GM23338 (cell line): ENCODE measurements around the gene BHLHE23. TPM values are rescaled to one million over a fixed set of nuclear protein-coding genes. Genes with fewer than 3 reads are reported as not detected.

Source experiments
- ATAC-seq: fragments of 200-7000 bp; cut with Tn5 transposase; 3 replicates; pipeline ENCODE4 v1.9.1; 2020
- DNase-seq: peaks from one replicate; pipeline ENCODE4 v3.0.0-alpha.2; 2015; ENCODE audit warnings: low spot score
- H2AFZ ChIP-seq: fragments of 200-600 bp; sonication (generic); 2 replicates; pipeline ENCODE4 v1.8.0; 2016; ENCODE audit warnings: antibody characterized with exemption, mild to moderate bottlenecking, moderate library complexity
- H3F3A ChIP-seq: fragments of 200-600 bp; sonication (generic); replicated peaks from 2 replicates; pipeline ENCODE4 v1.8.0; 2017; ENCODE audit warnings: antibody characterized with exemption, mixed run types, low read depth
- H3K27ac ChIP-seq: fragments of 200-600 bp; sonication (generic); 2 replicates; pipeline ENCODE4 v1.6.1; 2016; ENCODE audit warnings: low read depth
- H3K27me3 ChIP-seq: fragments of 200-600 bp; sonication (generic); 2 replicates; pipeline ENCODE4 v1.8.0; 2016; ENCODE audit warnings: mild to moderate bottlenecking, mixed run types, moderate library complexity; ENCODE audit not compliant: insufficient read depth
- H3K36me3 ChIP-seq: fragments of 200-600 bp; sonication (generic); 2 replicates; pipeline ENCODE4 v1.8.0; 2016; ENCODE audit warnings: mild to moderate bottlenecking; ENCODE audit not compliant: insufficient read depth
- H3K4me1 ChIP-seq: fragments of 200-600 bp; sonication (generic); 2 replicates; pipeline ENCODE4 v1.8.0; 2016; ENCODE audit warnings: mild to moderate bottlenecking, moderate library complexity; ENCODE audit not compliant: insufficient read depth
- H3K4me2 ChIP-seq: fragments of 200-600 bp; sonication (generic); 2 replicates; pipeline ENCODE4 v1.7.1; 2017; ENCODE audit warnings: mixed run types
- H3K4me3 ChIP-seq: fragments of 200-600 bp; sonication (generic); 2 replicates; pipeline ENCODE4 v1.6.1; 2016; ENCODE audit warnings: mixed run types
- H3K79me2 ChIP-seq: fragments of 200-600 bp; sonication (generic); replicated peaks from 2 replicates; pipeline ENCODE4 v1.8.0; 2017; ENCODE audit warnings: mild to moderate bottlenecking; ENCODE audit not compliant: insufficient read depth
- H3K9me2 ChIP-seq: fragments of 200-600 bp; sonication (generic); 2 replicates; pipeline ENCODE4 v1.8.0; 2017; ENCODE audit not compliant: insufficient read depth
- H4K20me1 ChIP-seq: fragments of 200-600 bp; sonication (generic); replicated peaks from 2 replicates; pipeline ENCODE4 v1.8.0; 2017; ENCODE audit warnings: mild to moderate bottlenecking; ENCODE audit not compliant: insufficient read depth
- H3K27ac Mint-ChIP-seq: 2 replicates; pipeline ENCODE4 v1.8.0; 2020; ENCODE audit warnings: inconsistent platforms, mild to moderate bottlenecking, moderate library complexity, mixed read lengths
- H3K27me3 Mint-ChIP-seq: 3 replicates; pipeline ENCODE4 v1.8.0; 2022; ENCODE audit warnings: low read depth, mild to moderate bottlenecking, moderate library complexity, mixed read lengths, inconsistent platforms; ENCODE audit not compliant: insufficient read depth, poor library complexity
- H3K36me3 Mint-ChIP-seq: 3 replicates; pipeline ENCODE4 v1.8.0; 2021; ENCODE audit warnings: low read depth, mild to moderate bottlenecking, inconsistent platforms, moderate library complexity, mixed read lengths
- H3K4me1 Mint-ChIP-seq: 3 replicates; pipeline ENCODE4 v1.8.0; 2020; ENCODE audit warnings: mild to moderate bottlenecking, inconsistent platforms, mixed read lengths
- H3K4me3 Mint-ChIP-seq: 3 replicates; pipeline ENCODE4 v1.8.0; 2021; ENCODE audit warnings: moderate library complexity, mild to moderate bottlenecking, inconsistent platforms, mixed read lengths
- H3K9me3 Mint-ChIP-seq: 3 replicates; pipeline ENCODE4 v1.8.0; 2020; ENCODE audit warnings: moderate library complexity, mild to moderate bottlenecking, inconsistent platforms, mixed read lengths
- CREB1 ChIP-seq: fragments of 250-450 bp; sonication (Bioruptor Pico); IDR thresholded peaks from 2 replicates; pipeline ENCODE4 v1.5.0; 2020; ENCODE audit warnings: low read depth, mild to moderate bottlenecking, moderate library complexity
- CTCF ChIP-seq, 2 experiments: fragments of 200-600 bp in 1 of 2; sonication (generic) in 1 of 2; conservative IDR thresholded peaks; 2 replicates each; pipeline versions ENCODE4 v1.5.1 to v1.6.1; 2016 to 2017; ENCODE audit warnings: antibody characterized with exemption in 2 of 2, low read depth in 2 of 2, mild to moderate bottlenecking in 2 of 2, moderate library complexity in 1 of 2
- ETS1 ChIP-seq: IDR thresholded peaks from 2 replicates; pipeline ENCODE4 v1.6.1; 2016; ENCODE audit warnings: antibody characterized with exemption
- EZH2 ChIP-seq: fragments of 200-600 bp; sonication (generic); IDR thresholded peaks from one replicate; pipeline ENCODE4 v1.8.0; 2017; ENCODE audit warnings: antibody characterized with exemption, mild to moderate bottlenecking, low read depth; ENCODE audit not compliant: unreplicated experiment
- EZH2phosphoT487 ChIP-seq: fragments of 200-600 bp; sonication (generic); IDR thresholded peaks from one replicate; pipeline ENCODE4 v1.8.1; 2018; ENCODE audit warnings: antibody characterized with exemption; ENCODE audit not compliant: unreplicated experiment
- JUNB ChIP-seq: IDR thresholded peaks from one replicate; pipeline ENCODE4 v1.6.1; 2016; ENCODE audit warnings: antibody characterized with exemption; ENCODE audit not compliant: unreplicated experiment
- NANOG ChIP-seq: IDR thresholded peaks from 2 replicates; pipeline ENCODE4 v1.6.1; 2016; ENCODE audit warnings: antibody characterized with exemption, borderline replicate concordance
- POLR2AphosphoS5 ChIP-seq: IDR thresholded peaks from 2 replicates; pipeline ENCODE4 v1.6.1; 2016; ENCODE audit warnings: antibody characterized with exemption, low read depth
- REST ChIP-seq: IDR thresholded peaks from one replicate; pipeline ENCODE4 v1.6.1; 2018; ENCODE audit warnings: antibody characterized with exemption; ENCODE audit not compliant: unreplicated experiment
- STAT1 ChIP-seq: IDR thresholded peaks from one replicate; pipeline ENCODE4 v1.6.1; 2016; ENCODE audit warnings: antibody characterized with exemption; ENCODE audit not compliant: unreplicated experiment
- ZNF114 ChIP-seq: fragments of 250-450 bp; sonication (Bioruptor Pico); IDR thresholded peaks from 2 replicates; pipeline ENCODE4 v1.5.0; 2020; ENCODE audit warnings: mild to moderate bottlenecking, moderate library complexity
- ZNF331 ChIP-seq: fragments of 250-450 bp; sonication (Bioruptor Pico); IDR thresholded peaks from 2 replicates; pipeline ENCODE4 v1.5.0; 2020; ENCODE audit warnings: low read depth, mild to moderate bottlenecking, moderate library complexity
- ZNF462 ChIP-seq: fragments of 250-450 bp; sonication (Bioruptor Pico); IDR thresholded peaks from 2 replicates; pipeline ENCODE4 v1.5.0; 2020; ENCODE audit warnings: mild to moderate bottlenecking, moderate library complexity
- polyA plus RNA-seq: library from polyadenylated mRNA; unstranded; fragments of >200 nt; fragmentation: Nextera tagmentation; extraction: Ambion mirVana; gene quantifications from 2 replicates; pipeline ENCODE4 v1.2.1, GENCODE V29; 2016
- total RNA-seq: library from RNA; depleted of rRNA; stranded (reverse); fragments of >200 nt; shearing (Covaris generic); gene quantifications from 2 replicates; pipeline ENCODE4 v1.2.3, GENCODE V29; 2014

The BHLHE23 gene
- total and polyA plus RNA-seq, 2 experiments from 2014 or later = 0.52 to 5.0 TPM

GRCh38 chr20:63054681-63055240 lies 48.0 kb upstream of the BHLHE23 start:
- Histone ChIP-seq H3K4me2 (no peak overlapping the region), H3K27ac (no peak overlapping the region)
- no peak for DNase-seq

More at GRCh38 chr20:63054681-63055240, 48.0 kb upstream of the BHLHE23 start:
- H3K36me3 ChIP-seq = no peaks in the 10 kb centered on the region
- Mint-ChIP-seq H3K27ac (no peak overlapping the region), H3K27me3 (peaks cover 6% of the 10 kb centered on the region), H3K4me3 (no peak overlapping the region), H3K9me3 (no peaks in the 10 kb centered on the region; the same call in 2 of the 3 replicates), H3K4me1 (peaks cover 9% of the 10 kb centered on the region), H3K36me3 (no peaks in the 10 kb centered on the region; the same call in 2 of the 3 replicates)
- peaks cover 17% of the 10 kb centered on the region for H3F3A ChIP-seq
- no peak overlapping the region for H2AFZ ChIP-seq
- H3K9me2 ChIP-seq = no peaks in the 10 kb centered on the region
- H4K20me1 ChIP-seq = no peaks in the 10 kb centered on the region
- ATAC-seq = no peak
- TF ChIP-seq NANOG = no peak
- TF ChIP-seq ZNF114 (CRISPR knock-in tag) = no peak
- TF ChIP-seq JUNB = no peak
- no peak for TF ChIP-seq STAT1
- TF ChIP-seq REST = no peak
- TF ChIP-seq EZH2 = no peak
- TF ChIP-seq ZNF331 (CRISPR knock-in tag) = no peak
- no peak for TF ChIP-seq CREB1
- TF ChIP-seq POLR2AphosphoS5 = no peak
- TF ChIP-seq ETS1 = no peak
- TF ChIP-seq EZH2phosphoT487 = no peak
- TF ChIP-seq CTCF (conservative IDR thresholded peaks at IDR 0.05; ENCODE audit: low read depth in 2 of 2) = no peak
- TF ChIP-seq ZNF462 (CRISPR knock-in tag) = no peak
- peaks cover 5% of the 10 kb centered on the region; the same call in 1 of the 2 replicates for H3K27me3 ChIP-seq
- H3K79me2 ChIP-seq = no peaks in the 10 kb centered on the region
- H3K4me1 ChIP-seq = no peaks in the 10 kb centered on the region
- H3K4me3 ChIP-seq = no peak overlapping the region
